ENCODE data around the gene LZTR1.

GRCh38 chr22:20933910-20934309, 48.2 kb upstream of the LZTR1 start:
- no peak for TF ChIP-seq CTCF (IDR thresholded peaks at IDR 0.05)
- no peak for TF ChIP-seq EP300 (IDR thresholded peaks at IDR 0.05)
- TF ChIP-seq POLR2AphosphoS5 (IDR thresholded peaks at IDR 0.05) = no peak
